Activated T-cell treated with anti-CD3 and anti-CD28 coated beads for 1 hour (primary cell): ENCODE results near the gene RBL1.
"Not testable (repeated sequence)": the region's sequence is repeated elsewhere in the genome, so short reads cannot be mapped to it uniquely, and the experiment has no call there.

Source experiments
- DNase-seq: peaks from one replicate; pipeline ENCODE4 v3.0.0-alpha.2; 2020; ENCODE audit warnings: low read depth

The RBL1 gene, protein sequence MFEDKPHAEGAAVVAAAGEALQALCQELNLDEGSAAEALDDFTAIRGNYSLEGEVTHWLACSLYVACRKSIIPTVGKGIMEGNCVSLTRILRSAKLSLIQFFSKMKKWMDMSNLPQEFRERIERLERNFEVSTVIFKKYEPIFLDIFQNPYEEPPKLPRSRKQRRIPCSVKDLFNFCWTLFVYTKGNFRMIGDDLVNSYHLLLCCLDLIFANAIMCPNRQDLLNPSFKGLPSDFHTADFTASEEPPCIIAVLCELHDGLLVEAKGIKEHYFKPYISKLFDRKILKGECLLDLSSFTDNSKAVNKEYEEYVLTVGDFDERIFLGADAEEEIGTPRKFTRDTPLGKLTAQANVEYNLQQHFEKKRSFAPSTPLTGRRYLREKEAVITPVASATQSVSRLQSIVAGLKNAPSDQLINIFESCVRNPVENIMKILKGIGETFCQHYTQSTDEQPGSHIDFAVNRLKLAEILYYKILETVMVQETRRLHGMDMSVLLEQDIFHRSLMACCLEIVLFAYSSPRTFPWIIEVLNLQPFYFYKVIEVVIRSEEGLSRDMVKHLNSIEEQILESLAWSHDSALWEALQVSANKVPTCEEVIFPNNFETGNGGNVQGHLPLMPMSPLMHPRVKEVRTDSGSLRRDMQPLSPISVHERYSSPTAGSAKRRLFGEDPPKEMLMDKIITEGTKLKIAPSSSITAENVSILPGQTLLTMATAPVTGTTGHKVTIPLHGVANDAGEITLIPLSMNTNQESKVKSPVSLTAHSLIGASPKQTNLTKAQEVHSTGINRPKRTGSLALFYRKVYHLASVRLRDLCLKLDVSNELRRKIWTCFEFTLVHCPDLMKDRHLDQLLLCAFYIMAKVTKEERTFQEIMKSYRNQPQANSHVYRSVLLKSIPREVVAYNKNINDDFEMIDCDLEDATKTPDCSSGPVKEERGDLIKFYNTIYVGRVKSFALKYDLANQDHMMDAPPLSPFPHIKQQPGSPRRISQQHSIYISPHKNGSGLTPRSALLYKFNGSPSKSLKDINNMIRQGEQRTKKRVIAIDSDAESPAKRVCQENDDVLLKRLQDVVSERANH

DNA sequence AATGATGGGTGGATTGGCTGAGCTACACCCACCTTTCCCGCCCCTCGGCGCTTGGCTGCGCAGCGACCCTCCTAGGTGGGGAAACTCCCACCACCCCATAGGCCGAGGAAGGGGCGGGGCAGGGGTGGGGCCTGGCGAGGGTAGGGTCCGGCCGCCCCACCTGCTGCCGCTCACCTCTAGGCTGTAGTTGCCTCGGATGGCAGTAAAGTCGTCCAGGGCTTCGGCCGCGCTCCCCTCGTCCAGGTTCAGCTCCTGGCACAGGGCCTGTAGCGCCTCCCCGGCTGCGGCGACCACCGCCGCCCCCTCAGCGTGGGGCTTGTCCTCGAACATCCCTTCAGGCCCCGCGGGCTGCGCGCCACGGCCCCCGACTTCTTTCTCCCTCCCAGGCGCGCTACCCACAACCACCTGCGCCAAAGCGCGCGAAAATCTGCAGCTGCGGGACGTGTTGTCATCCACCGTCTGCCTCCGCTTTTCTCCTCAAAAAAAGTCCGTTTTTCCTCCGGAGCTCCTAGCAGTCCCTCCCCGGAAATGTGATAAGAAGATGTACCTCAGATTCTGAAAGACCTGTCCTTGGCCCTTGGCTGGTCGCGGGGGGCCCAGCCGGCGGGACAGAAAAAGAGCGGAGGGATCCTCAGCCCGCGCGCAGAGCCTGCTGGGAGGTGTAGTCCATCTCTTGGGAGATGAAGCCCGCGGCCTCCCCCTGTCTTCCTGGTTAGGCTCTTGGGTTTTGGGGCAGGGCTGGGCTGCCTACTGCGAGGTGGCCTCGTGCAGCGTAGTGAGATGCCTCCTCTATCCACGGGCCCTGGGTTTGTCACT, at the start of gene RBL1:
TSS of gene RBL1 (minus strand) at position 399 of the 816 bp plus-strand sequence. CDS start at position 330, 69 bp downstream.
- DNase-seq = peak; percentile 77

DNA sequence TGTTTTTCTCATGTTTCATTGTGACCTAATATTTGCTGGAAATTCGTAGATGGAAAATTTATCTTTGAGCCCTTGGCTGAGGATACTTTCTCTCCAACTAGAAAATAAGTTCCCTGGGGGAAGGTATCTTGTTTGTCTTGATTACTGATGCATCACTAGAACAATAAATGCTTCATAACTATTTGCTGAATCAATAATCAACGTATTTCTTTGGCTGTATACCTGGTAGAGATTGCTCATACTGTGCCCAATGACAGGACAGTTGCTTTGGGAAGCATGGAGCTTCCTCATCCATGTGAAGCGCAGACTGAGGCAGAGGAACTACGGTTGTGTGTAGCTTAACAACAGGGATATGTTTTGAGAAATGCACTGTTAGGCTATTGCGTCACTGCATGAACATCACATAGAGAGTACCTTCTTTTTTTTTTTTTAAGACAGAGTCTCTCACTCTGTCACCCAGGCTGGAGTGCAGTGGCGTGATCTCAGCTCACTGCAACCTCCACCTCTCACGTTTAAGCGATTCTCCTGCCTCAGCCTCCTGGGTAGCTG, 49.1 kb upstream of the RBL1 start:
- no peak for DNase-seq

DNA sequence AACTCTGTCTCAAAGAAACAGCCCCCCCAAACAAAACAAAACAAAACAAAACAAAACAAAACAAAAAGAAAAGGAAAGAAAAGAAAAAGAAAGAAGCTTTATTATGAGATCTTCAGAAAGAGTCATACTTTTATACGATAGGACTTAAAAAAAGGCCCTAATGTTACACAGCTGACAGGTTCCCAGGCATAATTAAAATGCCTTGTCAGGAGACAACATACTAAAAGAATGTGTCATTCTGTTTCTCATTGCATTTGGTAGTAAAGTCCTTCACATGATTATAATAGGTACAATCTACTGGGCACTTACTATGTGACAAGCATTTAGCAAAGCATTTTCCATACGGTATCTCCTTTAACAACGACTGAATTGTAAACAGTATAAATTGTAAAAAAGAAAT, 46.9 kb upstream of the RBL1 start:
- DNase-seq = no peak

DNA sequence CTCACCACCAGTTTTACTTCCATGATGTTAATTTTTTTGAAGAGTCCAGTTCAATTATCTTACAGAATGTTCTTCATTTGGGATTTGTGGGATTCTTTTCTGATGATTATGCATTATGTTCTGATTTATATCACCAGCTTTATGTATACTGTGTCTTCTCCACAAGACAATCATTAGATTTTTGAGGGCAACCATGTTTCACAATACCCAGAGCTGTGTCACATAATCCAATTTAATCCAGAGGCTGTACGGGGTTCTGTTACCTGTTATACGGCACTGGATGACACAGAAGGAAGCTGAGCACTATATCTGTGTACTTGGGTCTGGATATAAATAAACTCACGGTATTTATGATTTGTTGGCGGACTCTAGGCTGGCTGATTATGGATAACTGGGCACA, 41.8 kb upstream of the RBL1 start:
- DNase-seq = no peak

DNA sequence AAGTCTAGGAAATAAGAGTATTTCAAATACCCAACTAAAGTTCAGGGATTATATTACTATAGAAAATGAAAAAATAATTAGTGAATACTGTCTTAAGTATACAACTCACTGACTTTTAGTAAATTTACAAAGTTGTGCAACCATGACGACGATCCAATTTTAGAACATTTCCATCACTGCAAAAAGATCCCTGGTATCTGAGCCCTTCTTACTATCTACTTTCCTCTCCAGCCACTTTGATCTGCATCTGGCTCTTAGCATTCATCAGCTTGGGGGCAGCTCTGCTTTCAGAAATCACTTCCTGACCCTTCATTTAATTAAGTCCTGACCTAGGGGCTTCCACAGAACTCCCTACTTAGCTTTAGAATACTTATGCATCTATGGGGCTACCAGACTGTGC, 38.2 kb upstream of the RBL1 start:
- no peak for DNase-seq

DNA sequence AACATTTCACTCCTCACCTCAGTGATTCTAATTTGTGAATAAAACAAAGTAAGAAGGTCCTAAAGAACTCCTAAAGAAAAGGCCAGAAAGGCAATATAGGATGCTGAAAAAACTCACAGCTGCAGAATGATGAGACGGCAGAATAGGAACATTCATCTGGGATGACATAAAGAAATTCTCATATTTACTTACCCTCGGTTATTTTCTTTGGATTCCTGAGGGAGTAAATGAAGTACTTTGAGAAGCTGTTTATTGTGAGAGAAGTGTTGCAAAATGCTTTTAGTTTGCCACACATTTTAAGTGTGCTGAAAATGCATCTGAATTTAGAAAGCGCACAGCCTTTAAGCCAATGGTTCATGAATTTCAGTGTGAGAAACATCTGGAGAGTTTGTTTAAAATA, 35.7 kb upstream of the RBL1 start:
- DNase-seq = no peak

DNA sequence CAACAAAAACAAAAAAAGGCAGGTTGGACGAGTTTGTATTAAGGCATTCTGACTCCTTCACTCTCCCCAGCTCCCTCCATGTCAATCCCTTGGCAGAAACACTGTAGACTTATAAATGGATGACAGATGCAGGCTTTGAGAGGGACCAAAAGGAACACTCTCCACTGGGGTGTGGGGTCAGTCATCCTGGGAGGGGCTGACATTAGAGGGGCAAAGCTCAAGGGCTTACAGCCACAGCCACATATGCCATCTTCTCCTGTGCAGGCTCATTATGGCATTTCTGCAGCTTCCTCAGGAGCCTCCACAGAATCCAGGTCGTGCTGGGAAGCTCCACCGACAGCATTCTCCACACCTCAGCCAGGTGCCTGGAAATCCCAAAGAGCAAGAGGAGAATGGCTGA, 33.0 kb upstream of the RBL1 start:
- DNase-seq = no peak

DNA sequence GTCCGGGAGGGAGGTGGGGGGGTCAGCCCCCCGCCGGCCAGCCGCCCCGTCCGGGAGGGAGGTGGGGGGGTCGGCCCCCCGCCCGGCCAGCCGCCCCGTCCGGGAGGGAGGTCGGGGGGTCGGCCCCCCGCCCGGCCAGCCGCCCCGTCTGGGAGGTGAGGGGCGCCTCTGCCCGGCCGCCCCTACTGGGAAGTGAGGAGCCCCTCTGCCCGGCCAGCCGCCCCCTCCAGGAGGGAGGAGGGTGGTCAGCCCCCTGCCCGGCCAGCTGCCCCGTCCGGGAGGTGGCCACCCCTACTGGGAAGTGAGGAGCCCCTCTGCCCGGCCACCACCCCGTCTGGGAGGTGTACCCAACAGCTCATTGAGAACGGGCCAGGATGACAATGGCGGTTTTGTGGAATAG, 30.5 kb upstream of the RBL1 start:
- DNase-seq = not testable (repeated sequence)

DNA sequence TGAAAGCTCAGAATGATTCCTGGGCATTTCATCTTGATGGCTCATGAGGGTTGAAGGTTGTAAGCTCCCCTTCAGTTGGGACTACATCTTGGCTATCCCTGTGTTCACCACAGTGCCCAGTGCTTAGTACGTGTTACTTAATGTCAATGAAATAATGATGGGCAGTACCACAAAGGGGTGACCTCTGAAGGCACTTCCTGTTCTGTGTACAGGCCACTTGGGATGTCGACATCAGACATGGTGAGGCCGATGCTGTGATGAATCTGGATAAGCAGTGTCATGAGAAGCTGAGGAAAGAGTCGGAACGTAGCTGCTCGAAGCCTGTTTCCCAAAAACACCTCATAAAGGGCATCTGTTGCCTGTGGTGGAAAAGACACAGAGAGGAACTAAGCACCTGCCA, 27.6 kb upstream of the RBL1 start:
- no peak for DNase-seq

DNA sequence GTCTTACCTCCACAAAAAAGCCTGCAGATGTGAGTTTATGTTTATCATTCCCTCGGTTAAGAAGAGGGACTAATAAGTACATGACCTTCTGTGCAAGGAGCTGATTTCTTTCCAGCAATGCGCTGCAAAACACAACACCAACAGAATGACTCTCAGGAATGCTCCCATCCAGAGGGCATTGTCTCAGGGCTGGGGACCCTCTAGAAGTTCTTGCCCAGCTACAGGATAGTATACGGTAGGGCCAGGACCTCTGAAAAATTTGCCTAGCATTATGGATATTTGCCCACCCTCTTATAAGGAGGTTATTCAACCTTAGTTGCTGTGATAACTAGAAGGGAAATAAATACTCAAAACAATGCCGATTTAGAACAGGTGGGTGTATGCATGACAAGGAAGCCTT, 24.7 kb upstream of the RBL1 start:
- no peak for DNase-seq

DNA sequence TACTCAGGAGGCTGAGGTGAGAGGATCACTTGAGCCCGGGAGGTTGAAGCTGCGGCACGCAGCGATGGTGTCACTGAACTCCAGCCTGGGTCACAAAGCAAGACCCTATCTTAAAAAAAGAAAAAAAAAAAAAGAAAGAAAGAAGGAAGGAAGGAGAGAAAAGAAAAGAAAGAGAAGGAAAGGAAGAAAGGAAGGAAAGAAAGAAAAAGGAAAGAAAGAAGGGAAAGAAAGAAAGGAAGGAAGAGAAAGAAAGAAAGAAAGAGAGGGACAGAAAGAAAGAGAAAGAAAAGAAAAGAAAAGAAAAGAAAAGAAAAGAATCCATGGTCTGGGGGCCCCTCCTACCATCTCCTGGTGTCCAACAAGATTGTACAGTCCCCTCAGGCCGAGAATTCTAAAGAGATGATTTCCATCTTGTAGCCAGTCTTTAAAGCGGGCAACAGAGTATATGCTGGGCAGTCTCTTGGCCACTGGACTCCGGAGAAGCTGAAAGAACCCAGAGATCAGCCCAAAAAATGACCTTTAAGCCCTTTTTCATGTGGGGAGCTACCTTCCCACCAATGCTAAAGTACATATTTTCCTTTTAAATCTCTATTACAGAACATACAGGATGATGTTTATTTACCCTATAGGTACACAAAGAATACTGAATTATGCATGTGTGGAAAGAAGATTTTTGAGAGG, 23.7 kb upstream of the RBL1 start:
- no peak for DNase-seq

DNA sequence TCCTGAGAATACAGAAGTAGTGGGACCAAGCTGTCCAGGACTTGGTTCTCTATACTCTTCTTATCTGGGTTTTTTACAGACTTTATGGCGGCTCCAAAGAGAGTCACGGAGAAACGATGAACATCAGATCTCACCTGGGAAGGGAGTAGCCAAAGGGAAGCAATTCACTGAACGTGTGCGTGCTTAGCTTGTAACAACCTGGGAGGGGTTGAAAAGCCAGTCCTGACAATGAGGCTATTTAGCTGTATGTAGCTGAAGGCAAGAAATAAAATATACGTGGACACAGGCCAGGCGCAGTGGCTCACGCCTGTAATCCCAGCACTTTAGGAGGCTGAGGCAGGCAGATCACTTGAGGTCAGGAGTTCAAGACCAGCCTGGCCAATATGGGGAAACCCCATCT, 18.2 kb upstream of the RBL1 start:
- DNase-seq = no peak

DNA sequence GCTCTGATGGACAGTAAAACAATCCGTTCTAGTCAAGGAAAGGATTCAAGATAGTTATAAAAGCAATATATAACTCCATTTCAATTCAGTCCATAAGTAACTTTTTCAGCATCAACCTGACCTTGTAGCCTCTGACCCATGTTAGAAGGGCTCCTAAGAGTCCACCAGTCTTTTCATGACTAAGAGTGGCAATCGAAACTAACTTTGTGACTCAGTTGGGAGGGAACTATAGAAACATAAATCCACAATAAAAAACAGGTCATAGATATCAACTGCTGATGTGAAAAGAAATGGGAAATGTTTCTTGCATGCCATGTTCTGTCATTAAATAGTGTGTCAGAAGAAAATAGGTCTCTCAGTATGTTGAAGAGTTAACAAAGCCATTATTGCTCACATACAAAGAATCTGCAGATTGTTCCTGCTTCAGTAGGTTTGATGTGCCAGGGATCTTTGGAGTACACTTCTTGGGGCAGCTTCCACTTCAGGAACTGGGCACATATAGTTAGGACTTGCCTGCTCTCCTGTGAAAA, 16.2 kb upstream of the RBL1 start:
- DNase-seq = no peak

DNA sequence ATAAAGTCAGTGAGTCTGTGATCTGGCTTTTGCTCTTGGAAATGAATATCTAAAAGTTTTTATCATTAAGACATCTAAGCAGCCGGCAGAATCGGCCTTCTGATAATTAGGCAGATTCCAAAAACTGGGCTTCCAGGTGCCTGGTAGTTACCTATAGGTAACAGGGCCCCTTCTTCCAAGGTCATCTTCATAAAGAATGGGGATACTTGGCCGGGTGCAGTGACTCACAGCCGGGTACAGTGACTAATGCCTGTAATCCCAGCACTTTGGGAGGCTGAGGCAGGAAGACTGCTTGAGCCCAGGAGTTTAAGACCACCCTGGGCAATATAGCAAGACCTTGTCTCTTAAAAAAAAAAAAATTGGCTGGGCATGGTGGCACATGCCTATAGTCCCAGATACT, 12.9 kb upstream of the RBL1 start:
- DNase-seq = no peak

DNA sequence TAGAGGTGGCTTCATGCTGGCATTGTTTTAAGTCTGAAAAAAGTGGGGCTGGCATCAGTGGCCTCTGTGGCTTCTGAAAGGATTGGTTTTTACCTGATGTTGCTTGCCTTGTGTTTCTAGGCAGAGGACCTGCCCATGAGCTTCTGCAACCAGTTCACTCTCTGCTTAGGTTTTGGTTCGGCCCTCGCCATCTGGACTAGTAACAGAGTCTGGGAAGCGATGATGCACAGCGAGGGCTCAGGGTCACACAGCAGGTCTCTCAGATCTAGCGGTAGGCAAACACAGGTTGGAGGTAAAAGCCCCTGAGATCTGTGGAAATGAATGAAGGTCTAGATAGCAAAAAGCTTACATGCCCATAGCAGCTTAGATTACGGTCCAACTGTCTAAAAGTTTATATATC, 6.8 kb upstream of the RBL1 start:
- no peak for DNase-seq

DNA sequence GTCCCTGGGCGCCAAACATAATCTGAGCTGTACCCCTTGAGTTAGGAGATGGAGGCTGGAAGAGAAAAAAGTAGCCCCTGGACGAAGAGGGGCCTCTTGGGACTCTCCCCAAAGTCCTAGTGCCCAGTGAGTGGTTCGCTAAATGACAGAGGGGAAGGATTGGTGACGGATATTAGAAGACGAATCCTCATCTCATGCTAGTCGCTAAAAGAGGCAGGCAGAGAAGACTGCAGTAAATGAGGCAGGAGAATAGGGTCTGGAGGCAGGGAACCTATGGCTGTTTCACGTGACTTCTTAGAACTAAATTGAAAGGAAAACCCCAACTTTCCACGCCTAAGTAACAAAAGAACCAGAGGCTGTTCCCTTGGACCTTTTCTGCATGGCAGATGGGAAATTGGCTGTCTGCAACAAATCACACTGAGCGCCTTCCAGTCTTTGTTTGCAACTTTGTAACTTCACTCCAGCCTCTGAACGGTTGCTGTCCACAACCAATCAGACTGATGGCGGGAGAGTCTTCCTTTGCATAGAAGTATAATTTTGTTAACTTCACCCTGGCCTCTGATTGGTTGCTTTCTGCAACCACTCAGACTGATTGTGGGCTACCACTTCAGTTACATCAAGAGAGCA, 731 bp upstream of the RBL1 start:
- DNase-seq = no peak

DNA sequence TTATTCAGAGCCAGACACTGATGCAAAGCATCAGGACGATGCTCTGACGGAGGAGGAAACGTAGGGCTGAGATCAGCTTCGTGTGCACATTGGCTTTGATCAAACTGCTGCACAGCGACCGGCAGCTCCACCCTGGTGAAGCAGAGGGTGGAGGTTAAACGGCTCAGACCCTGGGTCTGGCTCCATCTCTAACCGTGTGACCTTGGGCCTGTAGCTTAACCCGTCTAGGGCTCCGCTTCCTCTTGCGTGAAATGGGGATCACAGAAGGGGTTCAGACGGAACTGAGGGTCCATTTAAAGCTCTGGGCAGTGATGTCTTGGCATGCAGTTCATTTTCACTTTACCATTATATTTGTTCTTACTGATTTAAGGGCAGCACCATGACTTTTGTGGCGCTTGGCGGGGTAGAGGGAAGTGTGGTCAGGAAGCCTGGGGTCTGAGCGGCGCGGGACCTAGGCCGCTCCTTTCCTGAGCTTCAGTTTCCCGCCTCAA, 644 bp downstream of the RBL1 start:
- peak; percentile 5 for DNase-seq

DNA sequence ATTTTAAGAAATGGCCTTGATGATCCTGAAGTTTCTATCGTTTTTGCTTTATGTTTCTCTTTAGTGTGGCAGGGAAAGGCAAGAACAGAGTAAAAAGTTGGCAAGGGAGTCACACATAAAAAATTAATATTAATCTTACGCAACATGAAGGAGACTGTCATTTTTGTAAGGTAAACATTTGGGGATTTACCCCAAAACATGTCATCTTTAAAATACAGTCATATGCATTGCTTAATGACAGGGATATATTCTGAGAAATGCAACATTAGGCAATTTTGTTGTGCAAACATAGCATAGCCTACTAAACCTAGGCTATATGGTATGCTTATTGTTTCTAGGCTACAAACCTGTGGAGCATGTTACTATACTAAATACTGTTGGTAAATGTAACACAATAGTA, 5.4 kb downstream of the RBL1 start:
- no peak for DNase-seq

DNA sequence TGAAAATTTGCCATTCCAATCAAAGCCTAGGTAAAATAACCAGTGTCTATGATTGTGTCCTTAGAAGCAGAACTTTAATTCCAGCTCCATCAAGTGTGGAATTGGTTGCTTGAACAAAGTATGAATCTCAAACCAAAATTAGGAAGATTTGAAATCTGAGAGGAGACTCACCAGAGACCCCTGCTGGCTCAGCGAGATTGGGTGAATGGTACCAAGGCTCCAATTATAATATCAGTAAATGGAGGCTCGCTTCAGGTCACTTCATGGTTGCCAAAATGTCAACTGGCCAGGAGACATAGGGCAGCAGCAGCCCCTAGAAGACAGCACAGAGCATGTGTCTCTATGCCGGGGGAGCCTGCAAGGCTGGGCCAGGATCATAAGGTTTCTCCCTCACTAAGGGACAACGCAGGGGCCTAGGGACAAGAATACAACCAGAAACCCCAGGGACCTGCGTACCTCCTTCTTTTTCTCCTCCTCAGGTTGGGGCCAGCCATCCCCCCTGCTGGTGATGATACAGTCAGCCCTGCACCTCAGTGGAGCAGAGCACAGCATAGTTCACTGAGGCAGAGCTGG, 14.0 kb downstream of the RBL1 start:
- DNase-seq = peak; percentile 43

DNA sequence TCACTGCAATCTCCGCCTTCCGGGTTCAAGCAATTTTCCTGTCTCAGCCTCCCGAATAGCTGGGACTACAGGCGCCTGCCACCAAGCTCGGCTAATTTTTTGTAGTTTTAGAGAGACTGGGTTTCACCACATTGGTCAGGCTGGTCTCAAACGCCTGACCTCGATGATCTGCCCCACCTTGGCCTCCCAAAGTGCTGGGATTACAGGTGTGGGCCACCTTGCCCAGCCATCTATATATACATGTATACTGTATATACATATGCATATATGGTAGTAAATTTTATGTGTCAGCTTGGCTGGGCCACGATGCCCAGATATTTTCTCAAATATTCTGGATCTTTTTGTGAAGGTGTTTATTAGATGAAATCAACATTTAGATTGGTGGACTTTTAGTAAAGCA, 18.8 kb downstream of the RBL1 start:
- DNase-seq = no peak
